OCI-LY7 (cell line): ENCODE results near the gene TMEM164.

Experiments
- CTCF ChIP-seq: fragments of 200-600 bp; sonication (generic); conservative IDR thresholded peaks from 2 replicates; pipeline ENCODE4 v1.5.1; 2014; ENCODE audit warnings: mild to moderate bottlenecking, antibody characterized with exemption, low read length, moderate library complexity, mixed read lengths
- EZH2phosphoT487 ChIP-seq: fragments of 200-600 bp; sonication (generic); IDR thresholded peaks from 2 replicates; pipeline ENCODE4 v1.6.1; 2018; ENCODE audit warnings: low read depth, borderline replicate concordance, mild to moderate bottlenecking, mixed run types, antibody characterized with exemption, low read length, moderate library complexity, mixed read lengths

- TF ChIP-seq CTCF: no peak
- TF ChIP-seq EZH2phosphoT487: no peak
Observed at GRCh38 chrX:110025395-110025794, 22.5 kb downstream of the TMEM164 start.
